OCI-LY1 (cell line): ENCODE results near the gene HNMT.

Source experiments
- H2AFZ ChIP-seq: fragments of 200-600 bp; sonication (generic), shearing (Covaris generic); 2 replicates; pipeline ENCODE4 v1.6.0; 2014; ENCODE audit warnings: antibody characterized with exemption, mild to moderate bottlenecking, low read length
- H3F3A ChIP-seq: fragments of 200-600 bp; sonication (generic), shearing (Covaris generic); 2 replicates; pipeline ENCODE4 v1.6.0; 2014; ENCODE audit warnings: mild to moderate bottlenecking, antibody characterized with exemption, low read length, moderate library complexity; ENCODE audit not compliant: insufficient read depth
- H3K27ac ChIP-seq: fragments of 200-600 bp; sonication (generic); 2 replicates; pipeline ENCODE4 v1.5.1; 2014; ENCODE audit warnings: low read length, mixed run types, mild to moderate bottlenecking, low read depth; ENCODE audit not compliant: poor library complexity, severe bottlenecking
- H3K27me3 ChIP-seq: fragments of 200-600 bp; sonication (generic); 2 replicates; pipeline ENCODE4 v1.6.0; 2014; ENCODE audit warnings: antibody characterized with exemption, mild to moderate bottlenecking, low read length, moderate library complexity; ENCODE audit not compliant: insufficient read depth
- H3K36me3 ChIP-seq: fragments of 200-600 bp; sonication (generic); 2 replicates; pipeline ENCODE4 v1.6.1; 2014; ENCODE audit warnings: mild to moderate bottlenecking, antibody characterized with exemption, low read length, moderate library complexity, mixed read lengths; ENCODE audit not compliant: insufficient read depth
- H3K4me1 ChIP-seq: fragments of 200-600 bp; sonication (generic); 2 replicates; pipeline ENCODE4 v1.5.1; 2014; ENCODE audit warnings: mild to moderate bottlenecking, low read length, moderate library complexity; ENCODE audit not compliant: insufficient read depth, severe bottlenecking
- H3K4me2 ChIP-seq: fragments of 200-600 bp; sonication (generic), shearing (Covaris generic); 2 replicates; pipeline ENCODE4 v1.6.1; 2014; ENCODE audit warnings: low read length
- H3K4me3 ChIP-seq: fragments of 200-600 bp; sonication (generic); 2 replicates; pipeline ENCODE4 v1.5.1; 2014; ENCODE audit warnings: low read length, low read depth, mild to moderate bottlenecking, mixed read lengths; ENCODE audit not compliant: poor library complexity, severe bottlenecking
- H3K79me2 ChIP-seq: fragments of 200-600 bp; shearing (Covaris generic); 2 replicates; pipeline ENCODE4 v1.6.1; 2016; ENCODE audit warnings: mixed run types, low read length, mixed read lengths; ENCODE audit not compliant: insufficient read depth
- H3K9ac ChIP-seq: fragments of 200-600 bp; sonication (generic), shearing (Covaris generic); 2 replicates; pipeline ENCODE4 v1.6.1; 2014; ENCODE audit warnings: mild to moderate bottlenecking, low read length, mixed read lengths
- H3K9me2 ChIP-seq: fragments of 200-600 bp; sonication (generic), shearing (Covaris generic); 2 replicates; pipeline ENCODE4 v1.6.1; 2014; ENCODE audit warnings: low read depth, mild to moderate bottlenecking, low read length, mixed read lengths
- H3K9me3 ChIP-seq: fragments of 200-600 bp; shearing (Covaris generic); 2 replicates; pipeline ENCODE4 v1.6.1; 2014; ENCODE audit warnings: low read length, mixed read lengths
- H4K20me1 ChIP-seq: fragments of 200-600 bp; sonication (generic), shearing (Covaris generic); 2 replicates; pipeline ENCODE4 v1.6.0; 2016; ENCODE audit warnings: mild to moderate bottlenecking, low read length; ENCODE audit not compliant: insufficient read depth
- CTCF ChIP-seq: fragments of 200-600 bp; sonication (generic), shearing (Covaris generic); IDR thresholded peaks from 2 replicates; pipeline ENCODE4 v1.5.1; 2017; ENCODE audit warnings: mild to moderate bottlenecking, antibody characterized with exemption, low read length, moderate library complexity, mixed read lengths
- EZH2 ChIP-seq: fragments of 200-600 bp; sonication (generic), shearing (Covaris generic); IDR thresholded peaks from 2 replicates; pipeline ENCODE4 v1.8.0; 2017; ENCODE audit warnings: borderline replicate concordance, mixed run types, mild to moderate bottlenecking, antibody characterized with exemption, low read length, moderate library complexity, mixed read lengths

HNMT gene

GRCh38 chr2:137950238-137950637 is 14.0 kb upstream of the HNMT start:
- Histone ChIP-seq H3K4me3 (no peak overlapping the region), H3K9me2 (no peaks in the 10 kb centered on the region), H3K79me2 (no peaks in the 10 kb centered on the region), H3K27me3 (no peaks in the 10 kb centered on the region), H3F3A (no peaks in the 10 kb centered on the region), H3K4me2 (no peak overlapping the region), H3K9ac (no peak overlapping the region), H3K27ac (no peak overlapping the region), H3K9me3 (no peaks in the 10 kb centered on the region), H3K36me3 (no peaks in the 10 kb centered on the region), H4K20me1 (no peaks in the 10 kb centered on the region), H3K4me1 (no peaks in the 10 kb centered on the region), H2AFZ (no peak overlapping the region)
- TF ChIP-seq EZH2 (no peak), CTCF (no peak)

GRCh38 chr2:137951586-137951985 is 12.7 kb upstream of the HNMT start:
- no peaks in the 10 kb centered on the region for H4K20me1 ChIP-seq
- H2AFZ ChIP-seq, result no peak overlapping the region
- no peaks in the 10 kb centered on the region for H3K9me3 ChIP-seq
- H3K79me2 ChIP-seq, result no peaks in the 10 kb centered on the region
- no peak overlapping the region for H3K4me3 ChIP-seq
- H3K9ac ChIP-seq, result no peak overlapping the region
- H3K36me3 ChIP-seq, result no peaks in the 10 kb centered on the region
- H3K27ac ChIP-seq, result no peak overlapping the region
- no peaks in the 10 kb centered on the region for H3F3A ChIP-seq
- TF ChIP-seq EZH2 (no peak), CTCF (no peak)
- H3K27me3 ChIP-seq, result no peaks in the 10 kb centered on the region
- no peak overlapping the region for H3K4me2 ChIP-seq
- H3K4me1 ChIP-seq, result no peaks in the 10 kb centered on the region
- H3K9me2 ChIP-seq, result no peaks in the 10 kb centered on the region

- H3K9ac ChIP-seq, result no peak overlapping the region
- H3K9me3 ChIP-seq, result no peaks in the 10 kb centered on the region
- H3K4me3 ChIP-seq, result peak overlapping the region; percentile 23
- H3K4me2 ChIP-seq, result peak overlapping the region; percentile 29; the same call in 1 of the 2 replicates
- H4K20me1 ChIP-seq, result no peaks in the 10 kb centered on the region
- no peaks in the 10 kb centered on the region for H3F3A ChIP-seq
- H3K79me2 ChIP-seq, result no peaks in the 10 kb centered on the region
- no peak overlapping the region for H3K27ac ChIP-seq
- H3K9me2 ChIP-seq, result no peaks in the 10 kb centered on the region
- H2AFZ ChIP-seq, result no peak overlapping the region
- no peaks in the 10 kb centered on the region for H3K36me3 ChIP-seq
- H3K27me3 ChIP-seq, result no peaks in the 10 kb centered on the region
- H3K4me1 ChIP-seq, result no peaks in the 10 kb centered on the region
- TF ChIP-seq EZH2, result no peak
- TF ChIP-seq CTCF, result no peak
Observed at GRCh38 chr2:137952586-137953129, 11.6 kb upstream of the HNMT start.
